Adrenal gland (tissue), 12 donors: ENCODE results near the gene C12orf43. TPM values are rescaled to one million over a fixed set of nuclear protein-coding genes. Genes with fewer than 3 reads are reported as not detected.

Source experiments
- DNase-seq, 7 donors: peaks; one replicate each; pipeline ENCODE4 v3.0.0-alpha.2; 2019 to 2020
- H3K27ac ChIP-seq, 5 donors: fragments of 200-600 bp; sonication (generic) in 4 of 5; 1 replicate in 3 of 5; 2 replicates in 2 of 5; pipeline versions ENCODE4 v1.5.1 to v1.8.0; 2016 to 2020; ENCODE audit warnings: mild to moderate bottlenecking in 1 of 5
- H3K27me3 ChIP-seq: fragments of 200-600 bp; 2 replicates; pipeline ENCODE4 v1.8.0; 2021
- H3K36me3 ChIP-seq, 2 donors: fragments of 200-600 bp; replicated peaks in 1 of 2; 1 replicate in 1 of 2; 2 replicates in 1 of 2; pipeline versions ENCODE4 v1.5.1 to v1.8.0; 2018 to 2022
- H3K4me1 ChIP-seq, 2 donors: fragments of 200-600 bp; replicated peaks in 1 of 2; 1 replicate in 1 of 2; 2 replicates in 1 of 2; pipeline versions ENCODE4 v1.5.1 to v1.8.0; 2018 to 2021
- H3K4me3 ChIP-seq, 4 donors: fragments of 200-600 bp; sonication (generic) in 3 of 4; one replicate each; pipeline ENCODE4 v1.5.1; 2016 to 2018
- H3K9me3 ChIP-seq, 3 donors: fragments of 200-600 bp; sonication (generic) in 1 of 3; replicated peaks in 1 of 3; 1 replicate in 2 of 3; 2 replicates in 1 of 3; pipeline versions ENCODE4 v1.5.1 to v1.8.0; 2016 to 2021
- CTCF ChIP-seq, 6 experiments: fragments of 450-650 bp in 4 of 6; fragments of 200-600 bp in 2 of 6; sonication (generic) in 1 of 6; IDR thresholded peaks; 1 replicate in 5 of 6; 2 replicates in 1 of 6; pipeline versions ENCODE4 v1.5.1 to v1.8.0; 2016 to 2021; ENCODE audit warnings: antibody characterized with exemption in 6 of 6, mild to moderate bottlenecking in 2 of 6, moderate library complexity in 1 of 6
- POLR2A ChIP-seq, 2 donors: fragments of 450-650 bp; IDR thresholded peaks; one replicate each; pipeline ENCODE4 v1.6.1; 2017; ENCODE audit warnings: antibody characterized with exemption in 2 of 2, mild to moderate bottlenecking in 2 of 2, moderate library complexity in 1 of 2
- WGBS, 4 donors: extraction: QIAGEN DNeasy Blood & Tissue Kit in 2 of 4; methylation state at CpG; one replicate each; pipeline versions ENCODE4 v1.1.5 to v1.1.7; 2013 to 2017; 5-methylcytosine and 5-hydroxymethylcytosine counted together
- intact Hi-C, 2 donors: fragments of 100-400 bp; cut with DNase I; formaldehyde crosslinking; loops; one replicate each; pipeline versions ENCODE4 v1.14.1 to v1.15.0; 2022 to 2023
- polyA plus RNA-seq, 3 donors: library from polyadenylated mRNA; stranded (reverse); fragments of 200-250 nt in 2 of 3; fragments of 350-450 nt in 1 of 3; fragmentation: Illumina TruSeq in 1 of 3; extraction: RNeasy Lipid Tissue Mini Kit (QIAGEN cat#74804) in 1 of 3; gene quantifications; one replicate each; pipeline ENCODE4 v1.2.3, GENCODE V29; 2013 to 2014
- total RNA-seq, 9 donors: library from RNA; depleted of rRNA in 4 of 9; stranded (reverse); fragments of >200 nt in 4 of 9; fragments of 120-200 nt in 1 of 9; fragmentation: NEBNext Ultra II Directional in 1 of 9; extraction: Animal tissue kit (Norgen Biotek cat#: 25700) in 1 of 9; gene quantifications; one replicate each; pipeline versions ENCODE4 v1.1.0 to v1.2.4, GENCODE V29; 2013 to 2023
- donor health status: healthy with polysubstance abuse.
- donor health status: Bipolar disorder and iron deficiency.
- donor health status: DM: yes; HTN: yes; CAD: no.
- donor health status: DM: no; HTN: no; CAD: no.
- donor health status: DM: no; HTN: no; CAD: no.
- donor health status: DM: yes; HTN: yes; CAD: no.

The C12orf43 gene
- total and polyA plus RNA-seq, 12 donors, result 8.9 to 20.0 (median 13.5) TPM

- Histone ChIP-seq H3K27ac (no peak overlapping the region), H3K36me3 (no peaks in the 10 kb centered on the region), H3K4me3 (no peak overlapping the region), H3K27me3 (no peaks in the 10 kb centered on the region), H3K9me3 (no peaks in the 10 kb centered on the region), H3K4me1 (no peaks in the 10 kb centered on the region)
- DNase-seq, result peak; percentile 31 to 54 (median 49)
- intact Hi-C loops, result no loop called here
- 73 to 80% (median 75%) methylated on average over 17 of the region's 17 CpGs for WGBS, 4 donors
- TF ChIP-seq POLR2A (IDR thresholded peaks at IDR 0.05), result no peak
- TF ChIP-seq CTCF (IDR thresholded peaks at IDR 0.05), result no peak
Observed at GRCh38 chr12:120961604-120962531, 54.4 kb downstream of the C12orf43 start.

- TF ChIP-seq CTCF (IDR thresholded peaks at IDR 0.05) (no peak), POLR2A (IDR thresholded peaks at IDR 0.05) (no peak)
- DNase-seq, result no peak
- Histone ChIP-seq H3K27me3 (no peaks in the 10 kb centered on the region), H3K36me3 (no peaks in the 10 kb centered on the region), H3K4me1 (no peaks in the 10 kb centered on the region), H3K4me3 (no peak overlapping the region), H3K9me3 (no peaks in the 10 kb centered on the region), H3K27ac (no peak overlapping the region)
- intact Hi-C loops, result no loop called here
- 69 to 81% (median 75%) methylated on average over 7 of the region's 7 CpGs for WGBS, 4 donors
Observed at GRCh38 chr12:120960657-120961056, 55.6 kb downstream of the C12orf43 start.

DNA sequence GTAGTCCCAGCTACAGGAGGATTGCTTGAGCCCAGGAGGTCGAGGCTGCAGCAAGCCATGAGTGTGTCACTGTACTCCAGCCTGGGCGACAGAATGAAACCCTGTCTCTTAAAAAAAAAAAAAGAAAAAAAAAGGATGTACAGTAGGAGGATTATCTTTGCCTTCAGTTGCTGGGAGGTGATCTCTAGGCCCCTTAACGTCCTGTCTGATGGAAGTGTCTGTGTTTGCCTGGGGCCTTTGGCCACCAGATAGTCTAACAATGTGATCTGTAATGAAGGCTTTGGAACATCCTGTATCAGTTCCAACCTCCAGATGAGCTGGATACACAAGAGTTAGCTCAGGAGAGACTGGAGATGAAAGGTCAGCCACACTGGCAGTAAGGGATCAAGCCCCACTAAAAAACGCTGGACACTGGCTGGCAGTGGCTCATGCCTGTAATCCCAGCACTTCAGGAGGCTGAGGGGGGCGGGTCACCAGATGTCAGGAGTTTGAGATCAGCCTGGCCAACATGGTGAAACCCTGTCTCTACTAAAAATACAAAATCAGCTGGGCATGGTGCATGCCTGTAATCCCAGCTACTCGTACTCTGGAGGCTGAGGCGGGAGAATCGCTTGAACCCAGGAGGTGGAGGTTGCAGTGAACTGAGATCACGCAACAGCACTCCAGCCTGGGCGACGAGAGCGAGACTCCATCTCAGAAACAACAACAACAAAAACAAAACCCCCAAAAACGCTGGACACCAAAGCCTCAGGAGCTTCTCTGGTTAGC lies 57.0 kb downstream of the C12orf43 start:
- Histone ChIP-seq H3K27ac (no peak overlapping the region), H3K4me3 (no peak overlapping the region), H3K4me1 (no peaks in the 10 kb centered on the region), H3K27me3 (no peaks in the 10 kb centered on the region), H3K9me3 (no peaks in the 10 kb centered on the region), H3K36me3 (no peaks in the 10 kb centered on the region)
- WGBS, 4 donors, result 74 to 80% (median 77%) methylated on average over 13 of the region's 13 CpGs
- DNase-seq, result no peak
- TF ChIP-seq CTCF (IDR thresholded peaks at IDR 0.05) (no peak), POLR2A (IDR thresholded peaks at IDR 0.05) (no peak)
- intact Hi-C loops, result no loop called here

GRCh38 chr12:120956579-120957300 lies 59.5 kb downstream of the C12orf43 start:
- intact Hi-C loops, result no loop called here
- 67 to 88% (median 80%) methylated on average over 4 to 5 of the region's 5 CpGs for WGBS, 4 donors
- no peak for DNase-seq

More at GRCh38 chr12:120956579-120957300, 59.5 kb downstream of the C12orf43 start:
- Histone ChIP-seq H3K36me3 (no peaks in the 10 kb centered on the region), H3K4me1 (no peaks in the 10 kb centered on the region), H3K27ac (no peak overlapping the region), H3K27me3 (no peaks in the 10 kb centered on the region), H3K9me3 (no peaks in the 10 kb centered on the region), H3K4me3 (no peak overlapping the region)
- TF ChIP-seq POLR2A (IDR thresholded peaks at IDR 0.05) (no peak), CTCF (IDR thresholded peaks at IDR 0.05) (no peak)
